ENCODE data around the gene PDGFA. TPM values are rescaled to one million over a fixed set of nuclear protein-coding genes. Genes with fewer than 3 reads are reported as not detected.
A peak's percentile ranks its signal among the peaks of the same experiment; 100 is the strongest.

Gene PDGFA
- total RNA-seq, 2 experiments from 2014 or later = 7.7 TPM

- Mint-ChIP-seq H3K4me3 (no peak overlapping the region), H3K36me3 (ENCODE audit: low read depth) (peaks cover 2% of the 10 kb centered on the region), H3K27me3 (ENCODE audit: low read depth) (no peaks in the 10 kb centered on the region), H3K4me1 (ENCODE audit: low read depth) (peaks cover 10% of the 10 kb centered on the region), H3K27ac (no peak overlapping the region), H3K9me3 (peaks cover 12% of the 10 kb centered on the region)
- no peak for DNase-seq
- CTCF ChIA-PET = no interaction called here
- intact Hi-C loops (cut with micrococcal nuclease) = no loop called here
Observed at GRCh38 chr7:471191-471865, 48.3 kb downstream of the PDGFA start.

GRCh38 chr7:469563-469961, 50.1 kb downstream of the PDGFA start:
- intact Hi-C loops (cut with micrococcal nuclease) = no loop called here
- Mint-ChIP-seq H3K9me3 (peaks cover 12% of the 10 kb centered on the region), H3K4me3 (no peak overlapping the region), H3K4me1 (ENCODE audit: low read depth) (peaks cover 10% of the 10 kb centered on the region), H3K36me3 (ENCODE audit: low read depth) (peaks cover 2% of the 10 kb centered on the region), H3K27ac (no peak overlapping the region), H3K27me3 (ENCODE audit: low read depth) (no peaks in the 10 kb centered on the region)
- CTCF ChIA-PET = no interaction called here
- no peak for DNase-seq

- peak; percentile 35 for DNase-seq
- Mint-ChIP-seq H3K36me3 (ENCODE audit: low read depth) (peaks cover 1% of the 10 kb centered on the region), H3K4me3 (no peak overlapping the region), H3K27me3 (ENCODE audit: low read depth) (no peaks in the 10 kb centered on the region), H3K4me1 (ENCODE audit: low read depth) (peaks cover 10% of the 10 kb centered on the region), H3K9me3 (peaks cover 9% of the 10 kb centered on the region), H3K27ac (no peak overlapping the region)
- CTCF ChIA-PET = no interaction called here
- intact Hi-C loops (cut with micrococcal nuclease) = no loop called here
Observed at GRCh38 chr7:468681-469562, 50.7 kb downstream of the PDGFA start.

- Mint-ChIP-seq H3K4me1 (ENCODE audit: low read depth) (peaks cover 10% of the 10 kb centered on the region), H3K4me3 (no peak overlapping the region), H3K36me3 (ENCODE audit: low read depth) (no peaks in the 10 kb centered on the region), H3K27ac (peak overlapping the region; percentile 27), H3K27me3 (ENCODE audit: low read depth) (no peaks in the 10 kb centered on the region), H3K9me3 (peaks cover 9% of the 10 kb centered on the region)
- no peak for DNase-seq
- CTCF ChIA-PET = no interaction called here
- intact Hi-C loops (cut with micrococcal nuclease) = no loop called here
Observed at GRCh38 chr7:467856-468545, 51.6 kb downstream of the PDGFA start.

- no peak for DNase-seq
- no peak overlapping the region for H3K4me3 Mint-ChIP-seq
- peaks cover 9% of the 10 kb centered on the region for H3K9me3 Mint-ChIP-seq
- CTCF ChIA-PET = no interaction called here
- intact Hi-C loops (cut with micrococcal nuclease) = no loop called here
- H3K4me1 Mint-ChIP-seq (ENCODE audit: low read depth) = peaks cover 8% of the 10 kb centered on the region
- H3K27me3 Mint-ChIP-seq (ENCODE audit: low read depth) = no peaks in the 10 kb centered on the region
- no peaks in the 10 kb centered on the region for H3K36me3 Mint-ChIP-seq (ENCODE audit: low read depth)
- H3K27ac Mint-ChIP-seq = no peak overlapping the region
Observed at GRCh38 chr7:467393-467828, 52.2 kb downstream of the PDGFA start.

GRCh38 chr7:466465-467191, 53.0 kb downstream of the PDGFA start:
- CTCF ChIA-PET = no interaction called here
- H3K4me3 Mint-ChIP-seq = no peak overlapping the region
- no peaks in the 10 kb centered on the region for H3K36me3 Mint-ChIP-seq (ENCODE audit: low read depth)
- intact Hi-C loops (cut with micrococcal nuclease) = no loop called here
- DNase-seq = no peak
- no peak overlapping the region for H3K27ac Mint-ChIP-seq
- H3K9me3 Mint-ChIP-seq = peaks cover 9% of the 10 kb centered on the region
- no peaks in the 10 kb centered on the region for H3K27me3 Mint-ChIP-seq (ENCODE audit: low read depth)
- H3K4me1 Mint-ChIP-seq (ENCODE audit: low read depth) = peaks cover 6% of the 10 kb centered on the region

- no peak for DNase-seq
- intact Hi-C loops (cut with micrococcal nuclease) = no loop called here
- H3K27me3 Mint-ChIP-seq (ENCODE audit: low read depth) = no peaks in the 10 kb centered on the region
- H3K9me3 Mint-ChIP-seq = peaks cover 9% of the 10 kb centered on the region
- H3K4me3 Mint-ChIP-seq = no peak overlapping the region
- CTCF ChIA-PET = no interaction called here
- H3K36me3 Mint-ChIP-seq (ENCODE audit: low read depth) = no peaks in the 10 kb centered on the region
- H3K4me1 Mint-ChIP-seq (ENCODE audit: low read depth) = peaks cover 6% of the 10 kb centered on the region
- no peak overlapping the region for H3K27ac Mint-ChIP-seq
Observed at GRCh38 chr7:465710-466400, 53.8 kb downstream of the PDGFA start.

- no peak overlapping the region for H3K4me3 Mint-ChIP-seq
- CTCF ChIA-PET = no interaction called here
- H3K27me3 Mint-ChIP-seq (ENCODE audit: low read depth) = no peaks in the 10 kb centered on the region
- H3K27ac Mint-ChIP-seq = no peak overlapping the region
- H3K9me3 Mint-ChIP-seq = peaks cover 9% of the 10 kb centered on the region
- peaks cover 6% of the 10 kb centered on the region for H3K4me1 Mint-ChIP-seq (ENCODE audit: low read depth)
- H3K36me3 Mint-ChIP-seq (ENCODE audit: low read depth) = no peaks in the 10 kb centered on the region
- intact Hi-C loops (cut with micrococcal nuclease) = no loop called here
- DNase-seq = no peak
Observed at GRCh38 chr7:464454-465401, 54.9 kb downstream of the PDGFA start.

GRCh38 chr7:463817-464453, 55.7 kb downstream of the PDGFA start:
- CTCF ChIA-PET = no interaction called here
- no peak overlapping the region for H3K27ac Mint-ChIP-seq
- no peaks in the 10 kb centered on the region for H3K36me3 Mint-ChIP-seq (ENCODE audit: low read depth)

GRCh38 chr7:463362-463781, 56.3 kb downstream of the PDGFA start:
- Mint-ChIP-seq H3K27me3 (ENCODE audit: low read depth) (no peaks in the 10 kb centered on the region), H3K9me3 (peaks cover 6% of the 10 kb centered on the region), H3K4me1 (ENCODE audit: low read depth) (no peaks in the 10 kb centered on the region), H3K27ac (no peak overlapping the region), H3K36me3 (ENCODE audit: low read depth) (no peaks in the 10 kb centered on the region), H3K4me3 (no peak overlapping the region)
- CTCF ChIA-PET = no interaction called here
- no peak for DNase-seq
- intact Hi-C loops (cut with micrococcal nuclease) = no loop called here

More at GRCh38 chr7:463817-464453, 55.7 kb downstream of the PDGFA start:
- no peaks in the 10 kb centered on the region for H3K27me3 Mint-ChIP-seq (ENCODE audit: low read depth)
- DNase-seq = no peak
- peaks cover 9% of the 10 kb centered on the region for H3K9me3 Mint-ChIP-seq
- intact Hi-C loops (cut with micrococcal nuclease) = no loop called here
- no peak overlapping the region for H3K4me3 Mint-ChIP-seq
- peaks cover 4% of the 10 kb centered on the region for H3K4me1 Mint-ChIP-seq (ENCODE audit: low read depth)
